Heart right ventricle (tissue), 16 donors: ENCODE measurements around the gene MUSTN1. TPM values are rescaled to one million over a fixed set of nuclear protein-coding genes. Genes with fewer than 3 reads are reported as not detected.

Source experiments
- ATAC-seq, 8 donors: fragments of 200-7000 bp; cut with Tn5 transposase; one replicate each; pipeline ENCODE4 v1.9.1; 2020; ENCODE audit warnings: mild to moderate bottlenecking in 8 of 8, moderate library complexity in 8 of 8, moderate number of reproducible peaks in 1 of 8
- DNase-seq, 2 donors: peaks; one replicate each; pipeline ENCODE4 v3.0.0-alpha.2; 2020
- H3K27ac ChIP-seq, 10 donors: fragments of 200-600 bp; sonication (generic) in 2 of 10; one replicate each; pipeline versions ENCODE4 v1.5.0 to v1.8.0; 2020 to 2022; ENCODE audit warnings: mild to moderate bottlenecking in 3 of 10
- H3K27me3 ChIP-seq, 7 donors: fragments of 200-600 bp; one replicate each; pipeline ENCODE4 v1.8.0; 2021 to 2022; ENCODE audit warnings: mild to moderate bottlenecking in 2 of 7
- H3K36me3 ChIP-seq, 9 donors: fragments of 200-600 bp; sonication (generic) in 1 of 9; one replicate each; pipeline versions ENCODE4 v1.5.0 to v1.8.0; 2020 to 2022; ENCODE audit warnings: mild to moderate bottlenecking in 2 of 9
- H3K4me1 ChIP-seq, 9 donors: fragments of 200-600 bp; sonication (generic) in 1 of 9; one replicate each; pipeline versions ENCODE4 v1.5.0 to v1.8.0; 2020 to 2022; ENCODE audit warnings: mild to moderate bottlenecking in 4 of 9
- H3K4me3 ChIP-seq, 10 donors: fragments of 200-600 bp; sonication (generic) in 2 of 10; one replicate each; pipeline versions ENCODE4 v1.5.0 to v1.8.0; 2020 to 2022; ENCODE audit warnings: mild to moderate bottlenecking in 7 of 10, moderate library complexity in 2 of 10
- H3K9me3 ChIP-seq, 11 donors: fragments of 200-600 bp in 10 of 11; sonication (generic) in 2 of 11; one replicate each; pipeline versions ENCODE4 v1.5.0 to v1.8.0; 2013 to 2022; ENCODE audit warnings: mild to moderate bottlenecking in 2 of 11, control low read depth in 1 of 11, moderate library complexity in 1 of 11
- CTCF ChIP-seq, 9 donors: fragments of 200-600 bp; sonication (generic) in 2 of 9; IDR thresholded peaks; one replicate each; pipeline versions ENCODE4 v1.5.0 to v1.8.0; 2021 to 2022; ENCODE audit warnings: antibody characterized with exemption in 9 of 9, mild to moderate bottlenecking in 5 of 9, moderate library complexity in 1 of 9
- WGBS, 2 donors: extraction: QIAGEN DNeasy Blood & Tissue Kit; methylation state at CpG; one replicate each; pipeline ENCODE4 v1.1.7; 2013; ENCODE audit warnings: inconsistent platforms in 1 of 2; 5-methylcytosine and 5-hydroxymethylcytosine counted together
- intact Hi-C, 10 donors: fragments of 100-400 bp; cut with DNase I; formaldehyde crosslinking; loops; one replicate each; pipeline versions ENCODE4 v1.11.1 to v1.14.2; 2022
- polyA plus RNA-seq, 2 donors: library from polyadenylated mRNA; stranded (reverse); fragments of 200-250 nt; gene quantifications; one replicate each; pipeline ENCODE4 v1.2.3, GENCODE V29; 2013
- total RNA-seq, 10 donors: library from RNA; stranded (reverse); fragmentation: NEBNext Ultra II Directional in 3 of 10; extraction: Animal tissue kit (Norgen Biotek cat#: 25700) in 3 of 10; gene quantifications; one replicate each; pipeline versions ENCODE4 v1.2.1 to v1.2.4, GENCODE V29; 2021 to 2023
- donor health status: Arrhythmogenic right ventricular cardiomyopathy.
- donor health status: ischemic (EF 13 %, LVEDD 7.1; RV severe dilation, severe dysfunction).
- donor health status: healthy with polysubstance abuse.
- donor health status: DM: no; HTN: yes; CAD: no.
- donor health status: DM: no; HTN: no; CAD: no.
- donor health status: ischemic (EF 25% LVEDD 6.9; RV normal size, moderate dysfunction).
- donor health status: ischemic (EF 25% LVEDD 5.7; RV mildly dilated, moderate dysfunction).
- donor health status: healthy.
- donor health status: DM: yes; HTN: yes; CAD: no.
- donor health status: Ischemic cardiomyopathy.
- donor health status: ischemic (EF 35%, LVEDD 5.7; RV mildly dilated, moderate dysfunction).
- donor health status: nonischemic (EF 11% LVEDD 7.7; RV severe dilation, severe dysfunction).
- donor health status: DM: yes; HTN: yes; CAD: no.
- donor health status: PGD.
- donor health status: ischemic (EF 29% LVEDD 5.4; RV normal size, mild dysfunction).
- donor health status: nonischemic (EF 23%, LVEDD 6.1; RV moderate dilation, normal function).

MUSTN1 gene
- total and polyA plus RNA-seq, 12 donors = 13.0 to 182 (median 40.4) TPM

DNA sequence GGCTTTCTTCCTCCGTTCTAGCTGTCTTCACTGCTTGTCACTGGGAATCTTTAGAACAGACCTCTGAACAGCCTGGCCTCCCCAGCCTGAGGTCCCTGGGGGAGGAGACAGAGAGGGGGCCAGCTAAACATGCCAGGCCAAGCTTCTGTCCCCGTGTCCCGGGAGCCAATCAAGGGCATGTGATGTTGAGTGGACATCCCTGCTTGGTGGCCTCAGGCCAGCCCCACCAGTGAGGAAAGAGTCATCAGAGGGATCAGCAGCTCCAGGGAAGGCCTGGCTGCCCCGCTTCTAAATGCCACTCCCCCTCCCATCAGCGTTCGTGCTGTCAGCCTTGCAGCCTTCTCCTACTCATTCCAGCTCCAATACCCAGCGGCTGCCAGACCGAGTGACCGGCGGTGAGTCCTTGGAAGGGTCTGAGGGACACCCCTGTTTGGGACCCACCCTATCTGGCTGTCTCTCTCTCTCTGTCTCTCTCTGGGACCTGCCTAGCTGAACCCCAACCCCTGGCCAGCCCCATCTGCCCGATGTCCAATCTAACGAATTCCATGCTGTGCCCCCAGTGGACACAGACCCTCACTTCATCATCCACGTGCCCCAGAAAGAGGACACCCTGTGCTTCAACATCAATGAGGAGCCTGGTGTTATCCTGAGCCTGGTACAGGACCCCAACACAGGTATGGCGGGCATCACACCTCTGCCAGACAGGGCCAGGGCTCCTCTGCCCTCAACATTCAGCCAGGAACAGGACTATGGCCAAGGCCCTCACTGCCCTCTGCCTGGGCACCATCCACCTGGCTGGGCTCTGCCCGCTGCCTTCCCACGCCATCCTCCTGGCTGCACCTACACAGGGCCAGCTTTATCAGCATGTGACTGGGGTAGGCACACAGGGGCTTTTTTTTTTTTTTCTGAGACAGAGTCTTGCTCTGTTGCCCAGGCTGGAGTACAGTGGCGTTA is 46.9 kb downstream of the MUSTN1 start:
- no peak for TF ChIP-seq CTCF (IDR thresholded peaks at IDR 0.05)
- Histone ChIP-seq H3K27ac (no peak overlapping the region), H3K9me3 (no peaks in the 10 kb centered on the region), H3K36me3 (no peaks in the 10 kb centered on the region), H3K27me3 (peaks cover 0 to 3% (median 0%) of the 10 kb centered on the region in 7 donors), H3K4me1 (no peaks in the 10 kb centered on the region), H3K4me3 (no peak overlapping the region)
- WGBS, 2 donors = 60 to 70% methylated on average over 17 of the region's 17 CpGs
- DNase-seq = no peak
- intact Hi-C loops = no loop called here
- peak in 5 of 8 donors; percentile 6 to 41 (median 25) for ATAC-seq

DNA sequence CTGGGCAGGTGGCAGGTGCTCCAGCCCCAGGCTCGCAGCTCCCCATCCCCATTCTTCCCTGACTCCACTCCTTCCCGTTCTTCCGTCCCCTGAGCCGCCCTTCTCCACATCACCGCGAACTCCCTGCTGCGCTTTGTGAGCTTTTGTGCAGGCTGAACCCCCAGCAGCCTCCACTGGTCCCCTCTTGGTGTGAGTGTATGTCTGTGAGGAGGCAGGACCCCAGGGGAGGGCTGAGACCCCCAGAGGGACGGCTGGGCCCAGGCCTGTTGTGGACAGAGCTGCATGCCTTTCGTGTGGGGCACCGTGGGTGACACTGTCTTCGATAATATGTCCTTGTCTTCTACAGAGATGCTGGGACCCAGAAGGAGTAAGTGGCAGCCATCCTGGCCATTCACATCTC is 47.6 kb downstream of the MUSTN1 start:
- intact Hi-C loops = no loop called here
- Histone ChIP-seq H3K9me3 (no peaks in the 10 kb centered on the region), H3K27ac (no peak overlapping the region), H3K4me3 (no peak overlapping the region), H3K4me1 (no peaks in the 10 kb centered on the region), H3K27me3 (peaks cover 0 to 7% (median 0%) of the 10 kb centered on the region in 7 donors), H3K36me3 (no peaks in the 10 kb centered on the region)
- ATAC-seq (no peak), DNase-seq (no peak)
- WGBS, 2 donors = 84 to 85% methylated on average over 11 of the region's 11 CpGs
- no peak for TF ChIP-seq CTCF (IDR thresholded peaks at IDR 0.05)

DNA sequence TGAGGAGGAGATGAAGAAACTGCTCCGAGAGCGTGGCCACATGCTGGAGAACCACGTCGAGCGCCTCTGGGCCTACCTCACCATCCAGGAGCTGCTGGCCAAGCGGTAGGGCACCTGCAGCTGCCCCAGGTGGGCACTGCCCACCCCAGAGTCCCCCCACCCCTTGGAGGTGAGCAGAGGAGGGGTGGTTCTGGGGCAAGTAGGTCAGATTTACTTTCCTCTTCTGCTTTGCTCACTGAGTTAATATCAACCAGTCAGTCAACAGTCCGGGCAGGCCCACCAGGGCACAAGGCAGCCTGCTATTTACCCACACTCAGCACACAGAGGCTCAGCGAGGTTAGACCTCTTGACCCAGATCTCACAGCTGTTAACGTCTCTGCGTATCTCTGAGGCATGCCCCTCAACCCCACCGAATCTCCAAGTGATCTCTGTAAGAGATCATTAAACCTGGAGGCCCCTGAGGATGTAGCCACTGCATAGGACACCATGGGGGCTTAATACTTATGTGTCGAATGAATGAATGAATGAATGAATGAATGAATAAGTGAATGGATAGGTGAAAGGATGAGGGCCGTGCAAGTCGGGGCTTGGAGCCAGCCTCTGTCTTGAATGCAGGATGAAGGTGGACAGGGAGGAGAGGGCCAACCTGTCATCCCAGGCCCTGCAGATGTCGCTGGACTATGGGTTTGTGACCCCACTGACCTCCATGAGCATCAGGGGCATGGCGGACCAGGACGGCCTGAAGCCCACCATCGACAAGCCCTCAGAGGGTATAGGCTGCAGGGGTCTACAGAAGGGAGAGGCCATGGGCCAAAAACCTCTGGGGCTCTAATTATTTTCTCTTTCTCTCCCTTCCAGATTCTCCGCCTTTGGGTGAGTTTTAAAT is 48.2 kb downstream of the MUSTN1 start:
- 85 to 89% methylated on average over 19 of the region's 19 CpGs for WGBS, 2 donors
- DNase-seq (no peak), ATAC-seq (no peak)
- H3K4me1 ChIP-seq = no peaks in the 10 kb centered on the region
- no peaks in the 10 kb centered on the region for H3K9me3 ChIP-seq
- intact Hi-C loops = no loop called here
- H3K27me3 ChIP-seq = peaks cover 0 to 8% (median 0%) of the 10 kb centered on the region in 7 donors
- H3K4me3 ChIP-seq = no peak overlapping the region
- H3K36me3 ChIP-seq = no peaks in the 10 kb centered on the region
- H3K27ac ChIP-seq = no peak overlapping the region
- TF ChIP-seq CTCF (IDR thresholded peaks at IDR 0.05) = no peak

GRCh38 chr3:52784931-52785590 is 49.8 kb downstream of the MUSTN1 start:
- no peak for ATAC-seq
- H3K4me3 ChIP-seq = no peak overlapping the region
- peaks cover 0 to 8% (median 0%) of the 10 kb centered on the region in 7 donors for H3K27me3 ChIP-seq
- WGBS, 2 donors = 78 to 80% methylated on average over 5 of the region's 5 CpGs
- intact Hi-C loops = no loop called here
- H3K36me3 ChIP-seq = no peaks in the 10 kb centered on the region
- TF ChIP-seq CTCF (IDR thresholded peaks at IDR 0.05) = no peak
- H3K27ac ChIP-seq = no peak overlapping the region
- no peaks in the 10 kb centered on the region for H3K4me1 ChIP-seq
- no peak for DNase-seq
- no peaks in the 10 kb centered on the region for H3K9me3 ChIP-seq
